Parathyroid adenoma (tissue), 2 donors: Measurements from ENCODE around the gene KBTBD13.

Source experiments
- H2AFZ ChIP-seq: fragments of 300-600 bp; sonication (generic); one replicate; pipeline ENCODE4 v1.7.0; 2017; ENCODE audit warnings: antibody characterized with exemption, mild to moderate bottlenecking
- H3K27ac ChIP-seq: fragments of 300-600 bp; sonication (generic); one replicate; pipeline ENCODE4 v1.7.0; 2017
- H3K27me3 ChIP-seq: fragments of 300-600 bp; sonication (generic); one replicate; pipeline ENCODE4 v1.7.0; 2017; ENCODE audit warnings: low read length; ENCODE audit not compliant: control insufficient read depth, insufficient read depth
- H3K36me3 ChIP-seq: fragments of 300-600 bp; sonication (generic); one replicate; pipeline ENCODE4 v1.7.0; 2017; ENCODE audit warnings: low read length; ENCODE audit not compliant: control insufficient read depth, insufficient read depth
- H3K4me1 ChIP-seq: fragments of 300-600 bp; sonication (generic); one replicate; pipeline ENCODE4 v1.7.0; 2017; ENCODE audit warnings: control low read depth
- H3K4me2 ChIP-seq: fragments of 300-600 bp; sonication (generic); one replicate; pipeline ENCODE4 v1.7.0; 2017; ENCODE audit warnings: low read length
- H3K4me3 ChIP-seq: fragments of 300-600 bp; sonication (generic); one replicate; pipeline ENCODE4 v1.7.0; 2017; ENCODE audit warnings: low read depth, low read length
- H3K79me2 ChIP-seq: fragments of 300-600 bp; sonication (generic); one replicate; pipeline ENCODE4 v1.7.0; 2017; ENCODE audit warnings: control low read depth
- H3K9ac ChIP-seq: fragments of 300-600 bp; sonication (generic); one replicate; pipeline ENCODE4 v1.7.0; 2017; ENCODE audit warnings: mild to moderate bottlenecking
- H3K9me3 ChIP-seq: fragments of 300-600 bp; sonication (generic); one replicate; pipeline ENCODE4 v1.7.0; 2017; ENCODE audit warnings: low read length; ENCODE audit not compliant: control insufficient read depth
- CTCF ChIP-seq: fragments of 300-600 bp; sonication (generic); IDR thresholded peaks from one replicate; pipeline ENCODE4 v1.7.0; 2017; ENCODE audit warnings: antibody characterized with exemption, mild to moderate bottlenecking
- donor health status: primary hyperparathyroidism.

KBTBD13 gene

DNA sequence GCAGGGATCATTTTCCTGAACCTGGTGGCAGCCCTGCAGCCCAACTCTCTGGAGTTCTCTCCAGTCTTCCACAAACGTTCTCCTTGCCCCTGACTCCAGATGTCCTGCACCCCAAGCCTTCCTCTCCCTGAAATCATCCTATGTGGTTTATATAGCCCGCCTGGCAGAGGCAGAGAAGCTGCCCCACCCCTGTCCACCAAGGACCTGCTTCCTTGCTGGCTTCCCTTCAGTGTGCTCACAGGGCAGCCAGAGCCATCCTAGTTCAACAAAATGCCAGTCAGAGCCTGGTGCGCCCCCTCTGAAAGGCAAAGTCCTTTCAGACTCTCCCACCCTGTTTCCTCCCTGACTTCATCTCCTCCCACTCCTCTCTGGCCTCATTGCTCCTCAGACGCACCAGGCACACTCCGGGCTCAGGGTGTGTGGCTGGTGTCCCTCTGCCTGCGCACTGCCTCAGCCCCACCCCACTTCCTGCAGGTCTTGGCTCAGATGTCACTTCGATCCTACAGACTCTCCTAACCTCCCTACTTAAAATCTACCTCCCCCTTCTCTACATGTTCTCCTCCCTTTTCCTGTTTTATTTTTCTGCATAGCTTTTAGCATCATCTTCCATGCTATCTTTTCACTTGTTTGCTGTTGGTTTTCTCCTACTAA, 5.9 kb downstream of the KBTBD13 start:
- Histone ChIP-seq H3K4me2 (no peak overlapping the region), H3K27ac (no peak overlapping the region), H3K36me3 (no peaks in the 10 kb centered on the region), H3K27me3 (no peaks in the 10 kb centered on the region), H3K9me3 (no peaks in the 10 kb centered on the region), H2AFZ (no peak overlapping the region), H3K79me2 (no peaks in the 10 kb centered on the region), H3K9ac (no peak overlapping the region), H3K4me3 (no peak overlapping the region), H3K4me1 (peaks cover 5% of the 10 kb centered on the region)
- TF ChIP-seq CTCF, result no peak

- H2AFZ ChIP-seq, result no peak overlapping the region
- no peaks in the 10 kb centered on the region for H3K27me3 ChIP-seq
- no peak overlapping the region for H3K9ac ChIP-seq
- no peak overlapping the region for H3K27ac ChIP-seq
- H3K79me2 ChIP-seq, result no peaks in the 10 kb centered on the region
- H3K4me3 ChIP-seq, result no peak overlapping the region
- H3K36me3 ChIP-seq, result no peaks in the 10 kb centered on the region
- peaks cover 5% of the 10 kb centered on the region for H3K4me1 ChIP-seq
- no peaks in the 10 kb centered on the region for H3K9me3 ChIP-seq
- no peak overlapping the region for H3K4me2 ChIP-seq
- TF ChIP-seq CTCF, result no peak
Measured at GRCh38 chr15:65083262-65083701, 6.7 kb downstream of the KBTBD13 start.

GRCh38 chr15:65084500-65085206, 8.1 kb downstream of the KBTBD13 start:
- Histone ChIP-seq H3K4me1 (peaks cover 5% of the 10 kb centered on the region), H3K9ac (no peak overlapping the region), H2AFZ (no peak overlapping the region), H3K27ac (no peak overlapping the region), H3K4me2 (no peak overlapping the region), H3K9me3 (no peaks in the 10 kb centered on the region), H3K79me2 (no peaks in the 10 kb centered on the region), H3K27me3 (no peaks in the 10 kb centered on the region), H3K4me3 (no peak overlapping the region), H3K36me3 (no peaks in the 10 kb centered on the region)
- no peak for TF ChIP-seq CTCF

GRCh38 chr15:65085207-65085753, 8.7 kb downstream of the KBTBD13 start:
- H3K4me2 ChIP-seq, result no peak overlapping the region
- peaks cover 5% of the 10 kb centered on the region for H3K4me1 ChIP-seq
- no peaks in the 10 kb centered on the region for H3K9me3 ChIP-seq
- H3K27ac ChIP-seq, result no peak overlapping the region
- no peak overlapping the region for H3K4me3 ChIP-seq
- no peak overlapping the region for H3K9ac ChIP-seq
- H3K79me2 ChIP-seq, result no peaks in the 10 kb centered on the region
- H2AFZ ChIP-seq, result no peak overlapping the region
- no peaks in the 10 kb centered on the region for H3K27me3 ChIP-seq
- no peak for TF ChIP-seq CTCF
- H3K36me3 ChIP-seq, result no peaks in the 10 kb centered on the region
